TTC549 (cell line): ENCODE data around the gene QPCT.
"Not testable (repeated sequence)": the region's sequence is repeated elsewhere in the genome, so short reads cannot be mapped to it uniquely, and the experiment has no call there.

Source experiments
- FAIRE-seq: peaks from 2 replicates; lab custom pipeline; 2012; peaks lifted over from hg19 to GRCh38; lab: Jason Lieb, UNC

Gene QPCT

DNA sequence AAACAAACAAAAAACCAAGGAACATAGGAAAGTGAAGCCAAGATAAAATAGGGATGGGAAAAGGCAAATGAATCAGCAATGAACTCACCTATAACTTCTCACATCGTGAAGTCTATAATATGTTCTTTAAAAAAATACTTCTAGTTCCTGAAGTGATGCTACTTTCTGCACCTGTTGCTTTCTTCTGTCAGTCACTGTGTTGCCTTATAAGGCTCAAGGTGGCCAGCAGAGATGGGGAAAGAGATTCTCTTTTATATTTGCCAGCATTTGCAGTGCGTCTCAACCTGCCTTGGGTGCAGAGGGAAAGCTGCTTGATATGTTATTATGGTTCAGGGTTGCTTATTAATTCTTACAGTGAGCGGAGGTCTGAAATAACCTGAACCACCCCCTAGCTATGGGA, 14.0 kb downstream of the QPCT start:
- no peak for FAIRE-seq

DNA sequence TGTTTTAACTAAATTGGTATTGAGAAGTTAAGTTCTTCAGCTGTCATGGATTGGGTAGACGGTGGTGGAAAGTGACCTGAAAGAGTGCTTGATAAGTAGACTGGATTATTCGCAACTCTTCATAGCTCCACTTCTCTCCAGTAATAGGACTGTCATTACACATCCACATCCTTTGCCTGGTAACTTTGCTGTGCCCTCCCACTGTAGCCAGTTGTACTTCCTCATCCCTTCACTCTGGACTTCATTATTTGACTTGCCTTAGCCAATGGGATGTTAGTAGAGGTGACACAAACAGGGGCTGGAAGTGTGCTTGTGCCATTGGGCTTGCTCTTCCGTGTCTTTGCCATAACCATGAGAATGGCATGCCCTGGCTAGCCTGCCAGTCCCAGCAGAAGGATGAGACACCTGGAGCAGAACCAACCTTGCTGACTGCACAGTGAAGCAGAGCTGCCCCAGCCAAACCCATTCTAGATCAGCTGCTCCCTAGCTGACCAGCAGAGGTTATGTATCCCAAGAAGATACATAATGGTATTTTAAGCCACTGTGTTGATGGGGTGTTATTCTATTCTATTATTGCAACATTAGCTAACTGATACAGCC, 16.9 kb downstream of the QPCT start:
- FAIRE-seq = no peak

DNA sequence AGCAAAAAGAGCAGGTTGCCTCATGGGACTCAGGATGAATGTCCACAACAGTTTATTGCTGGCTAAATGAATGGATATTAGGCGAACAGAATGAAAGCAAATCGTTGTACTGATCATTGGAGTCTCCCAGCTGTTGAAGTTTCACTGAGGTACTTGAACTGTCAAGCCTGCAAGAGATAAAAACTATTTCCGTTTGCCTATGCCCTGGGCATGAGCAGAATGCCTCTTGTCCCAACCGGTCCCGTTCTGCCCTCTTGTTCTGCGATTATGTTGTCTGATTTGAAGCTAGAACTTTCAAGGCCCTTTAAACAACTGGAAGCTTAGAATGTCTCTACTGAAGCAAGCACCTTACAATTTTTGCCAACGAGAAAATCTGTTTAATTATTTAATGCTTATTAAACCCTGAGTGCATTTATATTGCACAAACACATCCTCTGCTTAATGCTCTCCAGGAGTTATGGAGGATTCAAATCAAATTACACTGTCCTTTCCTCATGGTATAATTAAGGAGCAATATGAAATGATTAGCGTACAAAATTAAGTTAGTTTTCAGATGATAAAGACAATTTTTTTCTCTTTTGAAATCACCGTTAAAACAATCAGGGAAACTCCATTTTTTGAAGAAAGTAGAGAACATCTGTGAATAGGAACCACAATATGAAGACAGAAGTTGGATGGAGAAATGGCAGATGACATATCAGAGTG, 17.7 kb downstream of the QPCT start:
- no peak for FAIRE-seq

DNA sequence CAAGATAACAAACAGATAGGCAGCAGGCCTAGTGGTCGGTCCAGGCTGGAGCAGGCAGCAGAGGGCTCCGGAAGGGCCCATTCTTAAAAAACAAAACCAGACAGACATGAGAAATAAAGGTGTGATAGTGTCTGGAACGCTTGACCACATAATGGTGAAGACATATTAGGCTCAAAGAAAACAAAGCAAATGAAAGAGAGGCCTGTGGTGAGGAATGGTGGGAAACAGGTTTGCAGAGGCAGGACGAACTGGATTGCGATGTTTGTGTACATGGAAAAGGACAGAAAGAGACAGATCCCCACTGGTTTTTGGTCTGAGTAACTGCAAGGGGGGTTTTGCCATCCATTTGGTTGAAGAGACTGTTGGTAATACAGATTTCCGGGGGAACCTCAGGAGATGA, 19.9 kb downstream of the QPCT start:
- no peak for FAIRE-seq

DNA sequence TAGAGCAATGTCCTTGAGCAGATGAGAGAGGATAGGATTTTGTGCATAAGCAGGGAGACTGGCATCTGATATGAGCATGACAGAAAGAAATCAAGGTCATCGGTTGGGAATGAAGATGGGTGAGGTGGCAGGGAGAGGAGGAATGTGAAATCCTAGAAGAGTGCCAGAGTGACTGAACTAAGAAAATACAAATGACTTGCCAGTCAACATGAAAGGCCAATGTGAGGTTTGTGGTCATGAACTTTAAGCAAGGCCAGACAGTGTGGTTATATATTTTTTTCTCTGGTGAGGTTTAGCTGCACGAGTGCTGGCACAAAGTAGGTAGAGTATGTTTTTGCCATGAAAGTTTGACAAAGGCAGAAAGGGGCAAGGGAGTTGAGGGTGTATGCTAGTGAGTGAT, 21.2 kb downstream of the QPCT start:
- FAIRE-seq = no peak

DNA sequence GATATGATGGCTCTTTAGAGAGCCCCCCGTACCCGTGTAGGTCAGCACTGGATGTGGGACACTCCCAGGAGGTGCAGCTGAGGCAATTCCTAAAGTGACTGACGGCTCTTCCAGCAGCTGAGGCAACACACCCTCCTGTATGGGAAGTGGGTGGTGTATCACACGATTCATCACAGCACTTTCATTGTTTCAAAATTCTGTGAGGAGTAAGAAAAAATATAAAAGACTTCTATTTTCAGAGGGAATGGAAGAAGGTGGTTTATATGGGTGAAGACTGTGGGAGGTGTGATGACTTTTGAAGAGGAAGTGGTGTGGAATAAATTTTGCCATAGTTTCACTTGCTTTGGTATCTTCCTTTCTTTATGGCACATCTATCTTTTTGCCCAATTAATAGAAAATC, 22.3 kb downstream of the QPCT start:
- no peak for FAIRE-seq

DNA sequence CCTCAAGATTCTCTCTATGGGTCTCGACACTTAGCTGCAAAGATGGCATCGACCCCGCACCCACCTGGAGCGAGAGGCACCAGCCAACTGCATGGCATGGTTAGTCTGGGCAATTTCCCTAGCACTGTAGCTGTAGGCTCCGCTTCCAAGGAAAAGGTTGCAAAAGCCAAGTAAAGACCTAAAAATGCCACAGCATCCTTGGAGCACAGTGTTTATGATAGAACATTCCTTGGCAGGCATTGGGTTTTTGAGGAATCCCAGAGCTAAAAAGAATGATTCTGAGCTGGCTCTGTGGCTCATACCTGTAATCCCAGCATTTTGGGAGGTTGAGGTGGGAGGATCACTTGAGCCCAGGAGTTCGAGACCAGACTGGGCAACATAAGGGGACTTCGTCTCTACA, 22.9 kb downstream of the QPCT start:
- no peak for FAIRE-seq

DNA sequence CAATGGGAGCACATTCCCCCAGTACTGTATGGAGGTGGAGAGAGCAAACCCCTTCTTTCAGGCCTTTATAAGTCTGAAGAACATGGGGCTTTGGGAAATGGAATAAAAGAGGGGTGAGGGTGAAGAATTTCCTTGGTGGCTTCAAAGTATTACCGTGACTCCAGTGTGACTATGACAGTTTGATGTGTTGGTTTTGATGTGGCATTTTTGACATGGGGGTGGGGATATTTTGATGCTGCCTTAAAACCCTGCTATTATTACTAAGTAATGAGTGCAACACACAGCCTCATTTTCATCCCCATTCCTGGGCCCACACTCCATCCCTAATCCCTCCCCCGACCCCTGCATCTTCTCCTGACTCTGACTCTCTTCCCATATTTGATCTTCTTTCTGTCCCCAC, 23.6 kb downstream of the QPCT start:
- no peak for FAIRE-seq

DNA sequence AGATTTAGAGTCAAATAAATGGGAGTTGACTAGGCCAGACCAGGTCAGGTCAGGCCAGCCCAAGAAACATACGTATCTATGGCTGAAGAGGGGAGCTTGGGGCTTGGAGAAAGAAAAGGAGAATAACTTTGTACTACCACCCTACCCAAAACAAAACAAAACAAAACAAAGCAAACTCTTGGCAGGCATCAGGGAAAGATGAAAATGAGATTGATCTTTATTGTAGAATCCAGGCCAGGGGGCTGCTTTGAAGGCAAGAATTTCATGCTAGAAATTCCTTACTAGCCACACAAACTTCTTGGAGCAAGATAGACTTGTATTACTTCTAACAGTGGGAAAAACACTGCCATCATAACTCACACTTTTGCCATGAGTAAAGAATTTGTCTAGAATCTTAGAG, 26.2 kb downstream of the QPCT start:
- FAIRE-seq = no peak

DNA sequence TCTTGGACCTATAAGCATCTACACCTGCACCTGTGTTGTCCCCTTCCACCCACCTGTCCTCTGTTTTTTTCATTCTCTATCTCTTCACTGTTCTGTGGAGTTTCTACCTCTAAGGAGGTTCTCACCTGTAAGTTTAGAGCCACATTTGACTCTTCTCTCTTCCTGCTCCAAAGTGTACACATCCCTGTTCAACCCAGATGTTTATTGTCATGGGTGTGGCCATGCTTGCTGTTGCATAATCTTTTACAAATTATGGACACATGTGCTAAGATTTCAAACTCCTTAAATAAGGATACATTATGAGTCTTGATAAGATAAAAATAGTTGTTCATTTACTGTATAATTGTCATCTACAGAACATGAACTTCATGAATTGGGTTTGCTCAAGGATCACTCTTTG, 27.6 kb downstream of the QPCT start:
- FAIRE-seq = no peak

DNA sequence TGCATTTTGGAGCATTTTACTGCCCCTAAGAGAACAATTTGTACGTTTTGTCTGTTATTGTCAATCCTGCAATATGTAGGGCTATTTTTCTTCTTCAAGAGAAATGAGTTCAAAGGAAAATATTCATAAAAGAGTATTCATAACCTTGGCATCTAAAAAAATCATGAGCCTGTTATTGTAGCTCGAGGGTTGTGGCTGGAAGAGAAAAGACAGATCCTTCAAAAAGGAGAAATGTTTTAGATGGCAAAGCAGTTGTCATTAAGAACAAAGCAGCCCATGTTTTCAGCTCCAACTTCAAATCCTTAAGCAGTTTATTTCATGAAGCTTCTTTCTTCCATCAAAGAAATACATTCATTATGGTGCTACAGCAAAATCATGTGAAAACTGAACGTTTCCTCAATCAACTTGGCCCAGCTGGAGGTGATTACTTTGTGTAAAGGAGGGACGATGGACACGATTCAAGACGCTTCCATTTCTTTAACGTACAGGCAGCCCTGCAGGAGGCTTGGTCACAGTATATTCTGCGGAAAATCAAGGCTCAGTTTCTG, 31.4 kb downstream of the QPCT start:
- FAIRE-seq = no peak

DNA sequence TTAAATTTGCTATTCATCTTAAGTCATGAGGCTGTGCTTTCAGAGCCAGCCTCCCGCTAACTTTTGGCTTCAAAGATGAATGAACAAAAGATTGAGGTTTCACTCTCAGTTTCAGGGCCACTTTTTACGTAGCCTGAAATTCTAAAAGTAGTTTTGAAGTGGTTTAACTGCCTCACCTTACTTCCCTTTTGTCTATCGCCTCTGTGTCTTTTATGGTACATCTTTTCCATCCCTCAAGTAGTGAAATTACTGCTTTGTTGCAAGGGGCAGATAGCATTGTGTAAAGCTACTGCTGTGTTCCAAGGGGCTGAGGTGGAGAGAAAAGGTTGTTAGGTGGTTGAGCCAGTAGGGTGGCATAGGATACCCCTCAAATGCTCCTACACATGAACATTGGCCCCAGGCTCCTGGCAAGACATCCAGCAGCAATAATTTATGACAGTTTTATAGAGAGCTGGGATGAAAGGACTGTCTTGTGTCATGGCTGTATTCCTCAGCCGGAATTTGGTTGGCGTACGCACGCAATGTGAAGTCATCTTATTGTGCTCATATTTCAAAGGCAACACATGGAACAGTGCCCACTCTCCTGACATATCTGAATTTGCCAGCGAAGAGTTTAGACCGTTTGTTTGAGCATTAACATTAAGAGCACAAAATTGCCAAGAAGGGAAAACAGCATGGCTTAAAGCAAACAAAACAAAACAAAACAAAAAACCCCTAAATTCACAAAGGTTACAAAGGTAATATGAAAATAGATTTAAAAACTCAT, 32.2 kb downstream of the QPCT start:
- FAIRE-seq = no peak

DNA sequence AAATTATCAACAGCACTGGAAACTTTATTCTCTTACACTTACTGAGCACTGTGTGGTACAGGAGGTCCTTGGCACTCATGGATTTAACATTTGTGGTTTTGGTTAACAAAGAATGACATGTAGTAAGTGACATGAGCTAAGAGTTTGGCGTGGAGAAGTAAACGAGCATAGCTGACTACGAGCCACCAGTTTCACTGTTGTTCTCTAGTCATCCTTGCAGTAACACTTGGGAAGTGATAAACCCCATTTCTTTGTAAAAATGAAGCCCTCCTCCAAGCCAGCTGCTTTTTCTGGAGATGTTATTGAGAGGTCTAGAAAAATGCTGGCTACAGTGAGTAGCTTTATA, 32.7 kb downstream of the QPCT start:
- no peak for FAIRE-seq

DNA sequence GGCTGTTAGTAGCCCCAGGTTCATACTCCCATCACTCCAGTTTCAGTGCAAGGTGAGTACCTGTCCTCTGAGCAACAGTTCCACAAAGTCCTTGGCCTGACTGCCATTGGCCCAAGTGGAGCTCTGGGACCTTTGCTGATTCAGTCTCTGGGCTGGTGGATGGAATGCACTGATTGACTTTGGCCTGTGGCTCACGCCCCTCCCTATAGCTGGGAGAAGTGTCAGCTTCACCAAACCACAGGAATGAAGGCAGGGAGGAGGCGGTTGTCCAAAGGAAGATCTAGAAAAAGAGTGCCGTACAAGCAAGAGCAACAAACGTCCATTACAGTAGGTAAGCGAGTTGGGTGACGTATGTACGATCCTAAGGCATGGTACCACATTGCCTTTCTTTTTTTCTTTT, 34.0 kb downstream of the QPCT start:
- no peak for FAIRE-seq

DNA sequence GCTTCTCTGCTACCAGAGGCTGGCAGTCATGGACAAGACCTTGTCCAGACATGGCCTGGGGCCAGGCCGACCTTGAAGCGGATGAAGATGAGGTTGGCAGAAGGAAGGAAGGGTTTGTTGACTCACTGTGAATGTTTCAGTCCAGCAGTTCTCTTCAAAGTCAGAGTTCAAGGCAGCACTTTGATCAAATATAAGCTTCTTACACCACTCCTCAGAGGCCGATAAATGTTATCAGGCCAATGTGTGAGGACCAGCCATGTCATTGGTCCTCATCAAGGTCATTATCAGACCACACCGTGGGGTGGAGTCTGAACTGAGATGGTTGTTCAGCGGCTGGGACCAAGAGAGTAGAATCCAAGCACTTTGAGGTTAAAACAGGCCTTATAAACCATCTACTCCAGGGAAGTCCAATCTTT, 35.5 kb downstream of the QPCT start:
- no peak for FAIRE-seq

DNA sequence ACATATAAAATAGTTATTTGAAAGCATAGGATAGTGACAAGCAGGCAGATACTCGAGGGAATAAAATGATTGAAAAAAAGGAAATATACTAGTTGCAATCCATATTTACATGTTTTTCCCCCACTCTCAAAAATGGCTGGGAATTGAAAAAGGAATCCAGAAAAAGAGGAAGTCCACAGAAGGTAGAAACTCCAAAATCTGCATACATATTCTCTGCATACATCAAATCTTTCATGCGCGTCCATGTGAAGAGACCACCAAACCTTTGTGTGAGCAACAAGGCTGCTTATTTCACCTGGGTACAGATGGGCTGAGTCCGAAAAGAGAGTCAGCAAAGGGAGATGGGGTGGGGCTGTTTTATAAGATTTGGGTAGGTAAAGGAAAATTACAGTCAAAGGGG, 36.4 kb downstream of the QPCT start:
- FAIRE-seq = not testable (repeated sequence)

DNA sequence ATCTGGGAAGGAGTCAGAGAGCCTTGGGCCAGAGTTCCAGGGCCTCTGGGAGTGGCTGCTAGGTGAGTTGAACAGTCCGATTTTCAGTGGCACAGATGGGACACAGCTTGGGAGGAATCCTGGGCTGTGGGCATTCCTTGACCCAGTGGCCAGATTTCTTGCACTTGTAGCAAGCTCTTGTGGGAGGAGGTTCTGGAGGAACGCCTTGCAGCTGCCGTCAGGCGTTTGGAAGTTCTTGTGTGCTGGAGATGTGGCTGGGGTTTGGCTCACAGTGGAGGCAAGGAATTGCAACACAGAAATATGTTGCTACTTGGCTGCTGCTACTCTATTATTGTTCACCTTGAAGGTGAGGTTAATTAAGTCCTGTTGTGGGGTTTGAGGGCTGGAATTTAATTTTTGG, 39.8 kb downstream of the QPCT start:
- not testable (repeated sequence) for FAIRE-seq

DNA sequence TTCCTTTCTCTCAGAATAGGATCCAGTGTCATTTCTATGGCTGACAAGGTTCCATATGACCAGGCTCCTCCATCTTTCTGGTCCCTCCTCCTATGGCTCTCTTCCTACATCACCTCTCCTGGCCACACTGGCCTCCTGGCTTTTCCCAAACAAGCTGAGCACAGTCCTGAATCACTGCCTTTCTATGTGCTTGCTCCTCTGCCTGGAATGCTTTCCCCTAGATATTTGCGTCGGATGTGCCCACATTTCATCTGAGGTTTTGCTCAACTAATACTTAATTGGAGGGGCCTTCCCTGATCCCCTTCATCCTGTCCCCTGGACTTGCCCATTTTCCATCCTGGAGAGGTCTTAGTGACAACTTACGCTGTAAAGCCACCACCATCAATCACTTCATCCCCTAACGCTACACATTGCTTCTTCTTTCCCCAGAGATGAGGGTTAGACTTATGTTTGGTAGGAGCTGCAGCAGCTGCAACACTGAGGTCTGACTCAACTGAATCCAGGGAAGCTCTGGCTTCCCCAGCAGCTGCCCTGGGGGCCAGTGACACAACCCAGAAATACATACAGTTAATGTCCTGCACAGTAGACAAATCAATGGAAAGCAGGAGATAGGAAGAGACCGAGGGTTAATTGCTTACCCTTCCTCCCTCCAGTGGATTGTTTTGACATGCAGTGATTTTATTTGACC, 42.9 kb downstream of the QPCT start:
- no peak for FAIRE-seq

DNA sequence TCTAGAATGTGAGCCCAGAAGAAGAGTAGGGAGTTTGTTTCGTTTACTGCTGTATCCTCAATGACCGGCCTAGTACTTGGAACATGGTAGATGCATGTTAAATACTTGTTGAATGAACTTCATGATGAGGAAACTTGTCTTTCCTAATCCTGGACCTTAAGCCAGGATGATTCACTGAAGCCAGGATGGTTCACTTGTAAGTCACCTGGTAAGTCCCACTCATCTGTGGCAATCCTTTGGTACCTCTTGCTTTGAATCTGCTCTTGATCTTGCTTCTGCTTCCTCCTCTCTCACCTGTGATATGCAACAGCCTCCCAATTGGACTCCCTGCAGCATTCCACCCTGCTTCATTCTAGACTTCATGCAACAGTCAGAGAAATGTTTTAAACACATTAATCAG, 43.6 kb downstream of the QPCT start:
- no peak for FAIRE-seq

DNA sequence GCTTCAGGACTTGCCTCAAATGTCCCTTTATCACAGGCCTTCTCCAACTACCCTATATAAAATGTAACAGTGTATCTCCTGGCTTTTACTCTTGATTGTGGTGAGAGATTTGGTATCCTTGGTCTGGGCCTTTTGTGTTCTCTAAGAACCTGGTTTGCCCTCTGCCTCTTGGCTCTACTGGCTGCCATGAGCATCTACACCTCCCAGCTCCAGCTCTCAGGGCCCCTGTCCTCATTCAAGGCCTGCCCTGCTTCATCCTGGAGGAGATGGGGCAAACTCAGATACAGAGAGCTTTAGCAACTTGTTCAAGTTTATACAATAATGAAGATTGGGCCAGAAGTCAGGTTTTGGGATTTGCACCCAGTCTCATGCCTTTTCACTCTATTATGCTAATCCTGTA, 45.0 kb downstream of the QPCT start:
- FAIRE-seq = no peak

DNA sequence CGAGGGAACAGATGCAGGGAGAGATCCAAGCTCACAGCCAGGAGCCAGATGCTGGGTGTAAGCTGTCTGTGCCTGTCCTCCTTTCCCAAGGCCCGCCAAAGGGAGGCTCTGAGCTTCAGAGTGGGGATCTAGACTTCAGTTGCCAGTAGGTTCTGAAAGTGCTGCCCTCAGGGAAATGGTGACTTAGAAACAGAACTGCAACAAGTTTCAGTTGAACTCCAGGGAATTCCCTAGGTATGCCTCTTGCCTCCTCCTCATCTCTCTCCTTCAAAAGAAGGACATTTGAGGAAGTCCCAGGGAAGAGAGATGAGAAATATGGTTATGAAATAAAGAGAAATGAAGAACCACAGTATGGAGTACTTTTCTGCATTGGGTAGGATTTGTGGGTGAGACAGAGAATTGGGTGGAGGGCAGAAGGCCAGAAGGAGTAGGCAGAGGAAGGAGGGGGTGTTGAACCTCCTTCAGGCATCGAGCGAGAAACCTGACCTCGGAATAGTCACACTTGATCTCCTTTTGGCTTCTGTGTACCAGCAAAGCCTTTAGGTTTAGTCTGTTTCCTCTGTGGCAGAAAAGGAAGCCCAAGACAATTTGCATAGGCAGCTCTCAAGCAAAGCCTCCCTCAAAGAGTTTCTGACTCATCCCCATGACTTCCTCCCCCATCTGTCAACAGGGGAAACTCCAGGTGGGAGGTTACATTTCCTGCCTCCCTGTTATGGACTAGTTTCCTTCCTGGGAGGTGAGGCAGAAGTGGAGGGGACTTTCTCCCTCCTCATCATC, 45.7 kb downstream of the QPCT start:
- no peak for FAIRE-seq

DNA sequence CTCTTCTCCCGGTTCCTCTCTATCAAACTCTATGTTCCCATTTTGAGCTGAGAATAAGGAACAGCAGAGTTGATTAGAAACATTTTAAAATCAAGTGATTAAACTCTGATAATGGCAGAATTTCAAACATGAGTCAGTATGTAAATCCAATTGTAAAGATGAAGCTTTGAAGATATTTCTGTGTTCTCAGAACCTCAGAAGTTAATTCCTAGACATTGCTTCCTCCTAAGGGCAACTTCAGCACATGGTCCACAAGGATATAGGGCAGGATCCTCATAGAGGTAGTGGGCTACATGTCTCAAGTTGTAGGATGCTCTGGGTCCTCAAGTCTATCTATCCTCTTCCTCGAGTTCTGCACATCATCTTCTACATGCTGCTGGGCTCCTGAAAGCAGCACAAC, 46.3 kb downstream of the QPCT start:
- no peak for FAIRE-seq
